ENCODE results near the gene TMEM151B. TPM values are rescaled to one million over a fixed set of nuclear protein-coding genes. Genes with fewer than 3 reads are reported as not detected.

Gene TMEM151B
- polyA plus RNA-seq, 1 of the 3 experiments (the other 2 are of a cell fraction), result 0.05 TPM

DNA sequence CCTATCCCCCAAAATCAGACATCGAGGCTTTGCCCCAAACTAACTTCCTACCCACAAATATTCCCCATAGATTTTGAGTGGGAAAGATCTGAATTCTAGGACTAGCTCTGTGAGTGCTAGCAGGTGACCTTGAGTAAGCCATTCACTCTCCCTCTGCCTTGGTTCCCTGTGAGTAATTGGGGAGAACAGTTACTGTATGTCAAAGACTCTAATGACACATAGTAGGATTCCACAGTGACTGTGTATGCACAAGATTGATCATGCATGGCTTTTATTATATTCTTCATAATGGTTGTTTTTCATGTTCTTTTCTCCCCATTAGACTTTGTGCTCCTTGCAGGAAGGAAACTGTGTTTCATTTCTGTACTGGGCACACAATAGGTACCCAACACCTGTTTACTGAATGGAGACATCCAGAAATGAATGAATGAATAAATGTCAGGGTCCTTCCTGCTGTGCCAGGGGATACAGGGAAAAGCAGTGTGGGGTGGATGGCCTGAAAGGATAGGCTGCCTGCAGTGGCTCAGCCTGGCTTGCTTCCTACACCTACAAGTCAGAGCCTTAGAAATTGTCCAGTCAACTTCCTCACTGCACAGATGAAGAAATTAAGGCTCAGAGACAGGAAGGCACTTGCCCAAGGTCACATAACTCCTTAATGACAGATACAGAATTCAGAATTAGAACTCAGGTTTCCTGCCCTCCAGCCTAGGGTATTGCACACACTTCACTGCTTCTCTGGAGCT lies 901 bp upstream of the TMEM151B start (continued):
- TF ChIP-seq SIN3A (IDR thresholded peaks at IDR 0.05; ENCODE audit: borderline replicate concordance, low read depth, low read length), result no peak
- TF ChIP-seq NRF1 (IDR thresholded peaks at IDR 0.05; ENCODE audit: low read depth, low read length), result no peak
- TF ChIP-seq, protein P1, sequence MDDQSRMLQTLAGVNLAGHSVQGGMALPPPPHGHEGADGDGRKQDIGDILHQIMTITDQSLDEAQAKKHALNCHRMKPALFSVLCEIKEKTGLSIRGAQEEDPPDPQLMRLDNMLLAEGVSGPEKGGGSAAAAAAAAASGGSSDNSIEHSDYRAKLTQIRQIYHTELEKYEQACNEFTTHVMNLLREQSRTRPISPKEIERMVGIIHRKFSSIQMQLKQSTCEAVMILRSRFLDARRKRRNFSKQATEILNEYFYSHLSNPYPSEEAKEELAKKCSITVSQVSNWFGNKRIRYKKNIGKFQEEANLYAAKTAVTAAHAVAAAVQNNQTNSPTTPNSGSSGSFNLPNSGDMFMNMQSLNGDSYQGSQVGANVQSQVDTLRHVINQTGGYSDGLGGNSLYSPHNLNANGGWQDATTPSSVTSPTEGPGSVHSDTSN (IDR thresholded peaks at IDR 0.05), result no peak
- TF ChIP-seq, protein P2, sequence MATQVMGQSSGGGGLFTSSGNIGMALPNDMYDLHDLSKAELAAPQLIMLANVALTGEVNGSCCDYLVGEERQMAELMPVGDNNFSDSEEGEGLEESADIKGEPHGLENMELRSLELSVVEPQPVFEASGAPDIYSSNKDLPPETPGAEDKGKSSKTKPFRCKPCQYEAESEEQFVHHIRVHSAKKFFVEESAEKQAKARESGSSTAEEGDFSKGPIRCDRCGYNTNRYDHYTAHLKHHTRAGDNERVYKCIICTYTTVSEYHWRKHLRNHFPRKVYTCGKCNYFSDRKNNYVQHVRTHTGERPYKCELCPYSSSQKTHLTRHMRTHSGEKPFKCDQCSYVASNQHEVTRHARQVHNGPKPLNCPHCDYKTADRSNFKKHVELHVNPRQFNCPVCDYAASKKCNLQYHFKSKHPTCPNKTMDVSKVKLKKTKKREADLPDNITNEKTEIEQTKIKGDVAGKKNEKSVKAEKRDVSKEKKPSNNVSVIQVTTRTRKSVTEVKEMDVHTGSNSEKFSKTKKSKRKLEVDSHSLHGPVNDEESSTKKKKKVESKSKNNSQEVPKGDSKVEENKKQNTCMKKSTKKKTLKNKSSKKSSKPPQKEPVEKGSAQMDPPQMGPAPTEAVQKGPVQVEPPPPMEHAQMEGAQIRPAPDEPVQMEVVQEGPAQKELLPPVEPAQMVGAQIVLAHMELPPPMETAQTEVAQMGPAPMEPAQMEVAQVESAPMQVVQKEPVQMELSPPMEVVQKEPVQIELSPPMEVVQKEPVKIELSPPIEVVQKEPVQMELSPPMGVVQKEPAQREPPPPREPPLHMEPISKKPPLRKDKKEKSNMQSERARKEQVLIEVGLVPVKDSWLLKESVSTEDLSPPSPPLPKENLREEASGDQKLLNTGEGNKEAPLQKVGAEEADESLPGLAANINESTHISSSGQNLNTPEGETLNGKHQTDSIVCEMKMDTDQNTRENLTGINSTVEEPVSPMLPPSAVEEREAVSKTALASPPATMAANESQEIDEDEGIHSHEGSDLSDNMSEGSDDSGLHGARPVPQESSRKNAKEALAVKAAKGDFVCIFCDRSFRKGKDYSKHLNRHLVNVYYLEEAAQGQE (IDR thresholded peaks at IDR 0.05; ENCODE audit: low read depth, low read length), result no peak
- TF ChIP-seq RAD21 (IDR thresholded peaks at IDR 0.05; ENCODE audit: low read length), result no peak
- no peak for TF ChIP-seq CTCF (IDR thresholded peaks at IDR 0.05)
- TF ChIP-seq POLR2AphosphoS5 (IDR thresholded peaks at IDR 0.05; ENCODE audit: low read depth, low read length), result no peak
- TF ChIP-seq FOXJ3 (CRISPR knock-in tag; IDR thresholded peaks at IDR 0.05), result no peak

- peak; percentile 96 for DNase-seq
- Histone ChIP-seq H3K27me3 (ENCODE audit: insufficient read depth) (peaks cover 36% of the 10 kb centered on the region), H3K4me1 (ENCODE audit: control insufficient read depth in 1 of 2, insufficient read depth in 2 of 2, low read depth in 1 of 2, low read length in 1 of 2) (peaks cover 2 to 21% of the 10 kb centered on the region in 2 experiments; a peak in 1 of 4 replicates), H3K4me2 (no peak overlapping the region), H4K20me1 (ENCODE audit: insufficient read depth) (no peaks in the 10 kb centered on the region), H3K9ac (no peak overlapping the region), H3K4me3 (ENCODE audit: low read depth in 2 of 2, low read length in 1 of 2) (peak overlapping the region in 1 of 2 experiments; percentile 51; a peak in 2 of 4 replicates), H3K36me3 (replicated peaks in 1 of 2; ENCODE audit: control insufficient read depth in 1 of 2, insufficient read depth in 2 of 2, low read length in 1 of 2) (no peaks in the 10 kb centered on the region), H3K9me2 (no peaks in the 10 kb centered on the region), H2AFZ (ENCODE audit: low read depth) (no peak overlapping the region), H3K79me2 (ENCODE audit: insufficient read depth) (no peaks in the 10 kb centered on the region), H3F3A (replicated peaks; ENCODE audit: insufficient read depth) (peaks cover 8% of the 10 kb centered on the region), H3K9me3 (no peaks in the 10 kb centered on the region), H3K27ac (ENCODE audit: low read depth in 2 of 2, low read length in 1 of 2) (peak overlapping the region in 1 of 2 experiments; percentile 58; a peak in 1 of 4 replicates)
- CTCF ChIA-PET, result interaction anchor here (0.6 to 9.1 kb wide), 9 partner anchors 14 to 205 kb away, joined by 3 to 238 read pairs (median 12); partner anchors contain the start of genes AARS2, SLC35B2 and SPATS1
- POLR2A ChIA-PET, result interaction anchor here (0.6 to 2.3 kb wide), 7 partner anchors 14 to 205 kb away, joined by 3 to 10 read pairs (median 6); partner anchors contain the start of genes HSP90AB1, SLC35B2 and SPATS1
- WGBS (ENCODE audit: low lambda C conversion rate), result 1% methylated on average over 8 of the region's 90 CpGs
- TF ChIP-seq, protein P2 (IDR thresholded peaks at IDR 0.05; ENCODE audit: low read depth, low read length), result peak; percentile 91
- TF ChIP-seq, protein P3, sequence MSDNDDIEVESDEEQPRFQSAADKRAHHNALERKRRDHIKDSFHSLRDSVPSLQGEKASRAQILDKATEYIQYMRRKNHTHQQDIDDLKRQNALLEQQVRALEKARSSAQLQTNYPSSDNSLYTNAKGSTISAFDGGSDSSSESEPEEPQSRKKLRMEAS (IDR thresholded peaks at IDR 0.05; ENCODE audit: low read depth), result no peak
Observed at GRCh38 chr6:44270526-44271405, 516 bp downstream of the TMEM151B start.
